ENCODE data around the gene SHOX.

- TF ChIP-seq, protein P1, sequence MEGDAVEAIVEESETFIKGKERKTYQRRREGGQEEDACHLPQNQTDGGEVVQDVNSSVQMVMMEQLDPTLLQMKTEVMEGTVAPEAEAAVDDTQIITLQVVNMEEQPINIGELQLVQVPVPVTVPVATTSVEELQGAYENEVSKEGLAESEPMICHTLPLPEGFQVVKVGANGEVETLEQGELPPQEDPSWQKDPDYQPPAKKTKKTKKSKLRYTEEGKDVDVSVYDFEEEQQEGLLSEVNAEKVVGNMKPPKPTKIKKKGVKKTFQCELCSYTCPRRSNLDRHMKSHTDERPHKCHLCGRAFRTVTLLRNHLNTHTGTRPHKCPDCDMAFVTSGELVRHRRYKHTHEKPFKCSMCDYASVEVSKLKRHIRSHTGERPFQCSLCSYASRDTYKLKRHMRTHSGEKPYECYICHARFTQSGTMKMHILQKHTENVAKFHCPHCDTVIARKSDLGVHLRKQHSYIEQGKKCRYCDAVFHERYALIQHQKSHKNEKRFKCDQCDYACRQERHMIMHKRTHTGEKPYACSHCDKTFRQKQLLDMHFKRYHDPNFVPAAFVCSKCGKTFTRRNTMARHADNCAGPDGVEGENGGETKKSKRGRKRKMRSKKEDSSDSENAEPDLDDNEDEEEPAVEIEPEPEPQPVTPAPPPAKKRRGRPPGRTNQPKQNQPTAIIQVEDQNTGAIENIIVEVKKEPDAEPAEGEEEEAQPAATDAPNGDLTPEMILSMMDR (IDR thresholded peaks at IDR 0.05): no peak
- no peak for TF ChIP-seq POLR2AphosphoS5 (IDR thresholded peaks at IDR 0.05)
- no peak for TF ChIP-seq EP300 (IDR thresholded peaks at IDR 0.05)
- TF ChIP-seq POLR2A (IDR thresholded peaks at IDR 0.05): no peak
Observed at GRCh38 chrX:635428-636090, 5.0 kb downstream of the SHOX start.

Data from upper lobe of left lung (tissue), 4 donors.